ENCODE data around the gene EMP3. TPM values are rescaled to one million over a fixed set of nuclear protein-coding genes. Genes with fewer than 3 reads are reported as not detected.
A peak's percentile ranks its signal among the peaks of the same experiment; 100 is the strongest.

EMP3 gene
- total and polyA plus RNA-seq, 3 donors from 2014 or later, result 28.6 to 88.3 (median 31.3) TPM

DNA sequence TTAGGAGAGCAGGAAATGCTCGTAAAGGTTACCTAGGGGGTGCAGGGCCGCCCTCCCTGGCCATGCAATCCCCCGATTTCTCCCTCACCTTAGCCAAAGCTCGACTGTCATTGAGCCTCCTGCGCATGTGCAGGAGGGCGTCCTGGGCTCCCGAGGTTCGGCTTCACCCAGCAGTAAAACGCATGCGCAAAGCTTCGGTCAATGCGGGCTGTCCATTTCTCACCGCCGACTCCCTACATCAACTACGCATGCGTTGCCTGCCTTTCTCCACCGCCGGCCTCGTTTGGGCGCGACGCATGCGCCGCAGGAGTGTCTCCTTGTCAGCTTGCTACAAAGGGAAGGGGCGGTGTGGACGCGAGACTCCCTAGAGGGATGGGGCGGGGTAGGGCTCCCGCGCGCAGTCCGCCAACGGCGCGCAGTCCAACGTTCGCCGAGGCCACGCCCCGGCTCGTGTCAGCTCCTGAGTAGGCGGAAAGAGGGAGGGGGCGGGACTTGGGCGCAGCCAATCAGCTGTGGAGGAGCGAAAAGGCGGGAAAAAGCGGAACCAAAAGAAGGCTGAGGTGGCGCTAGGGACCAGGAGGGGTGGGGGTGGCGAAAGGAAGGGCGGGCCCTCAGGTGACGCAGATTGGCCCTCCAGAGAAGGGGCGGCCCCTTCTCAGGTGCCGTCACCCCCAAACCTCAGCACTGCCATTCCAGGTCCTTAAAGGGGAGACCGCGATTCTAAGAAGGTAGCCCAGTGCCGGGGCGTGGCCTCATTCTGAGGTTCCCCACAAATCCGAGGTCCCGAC lies 38.7 kb downstream of the EMP3 start, which contains the start of the genes SYNGR4 and TMEM143:
Gene SYNGR4 (plus strand): TSS at position 558 of the 788 bp plus-strand sequence. CDS start 1,476 bp downstream, outside the sequence.
Gene TMEM143 (minus strand): TSS at position 131 of the 788 bp plus-strand sequence. CDS start 20 bp downstream, at position 111.
- TF ChIP-seq, protein P1, sequence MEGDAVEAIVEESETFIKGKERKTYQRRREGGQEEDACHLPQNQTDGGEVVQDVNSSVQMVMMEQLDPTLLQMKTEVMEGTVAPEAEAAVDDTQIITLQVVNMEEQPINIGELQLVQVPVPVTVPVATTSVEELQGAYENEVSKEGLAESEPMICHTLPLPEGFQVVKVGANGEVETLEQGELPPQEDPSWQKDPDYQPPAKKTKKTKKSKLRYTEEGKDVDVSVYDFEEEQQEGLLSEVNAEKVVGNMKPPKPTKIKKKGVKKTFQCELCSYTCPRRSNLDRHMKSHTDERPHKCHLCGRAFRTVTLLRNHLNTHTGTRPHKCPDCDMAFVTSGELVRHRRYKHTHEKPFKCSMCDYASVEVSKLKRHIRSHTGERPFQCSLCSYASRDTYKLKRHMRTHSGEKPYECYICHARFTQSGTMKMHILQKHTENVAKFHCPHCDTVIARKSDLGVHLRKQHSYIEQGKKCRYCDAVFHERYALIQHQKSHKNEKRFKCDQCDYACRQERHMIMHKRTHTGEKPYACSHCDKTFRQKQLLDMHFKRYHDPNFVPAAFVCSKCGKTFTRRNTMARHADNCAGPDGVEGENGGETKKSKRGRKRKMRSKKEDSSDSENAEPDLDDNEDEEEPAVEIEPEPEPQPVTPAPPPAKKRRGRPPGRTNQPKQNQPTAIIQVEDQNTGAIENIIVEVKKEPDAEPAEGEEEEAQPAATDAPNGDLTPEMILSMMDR (IDR thresholded peaks at IDR 0.05), result peak in 1 of 3 experiments; percentile 5
- TF ChIP-seq POLR2A (IDR thresholded peaks at IDR 0.05), result peak; percentile 8
- H3K4me1 ChIP-seq, result peaks cover 12% of the 10 kb centered on the region
- peak within 1 kb of the TSS; percentile 59 to 74 for H3K4me3 ChIP-seq
- intact Hi-C loops (cut with DNase I; ENCODE audit: low total_unique reads), result no loop called here
- no peaks in the 10 kb centered on the region for H3K36me3 ChIP-seq (ENCODE audit: low read depth, missing control alignments)
- no peaks in the 10 kb centered on the region for H3K9me3 ChIP-seq
- no peaks in the 10 kb centered on the region for H3K27me3 ChIP-seq
- 1 to 2% methylated on average over 49 to 57 of the region's 59 CpGs for WGBS, 2 donors
- DNase-seq, result peak; percentile 98
- peak within 1 kb of the TSS; percentile 91 to 92 for H3K27ac ChIP-seq

DNA sequence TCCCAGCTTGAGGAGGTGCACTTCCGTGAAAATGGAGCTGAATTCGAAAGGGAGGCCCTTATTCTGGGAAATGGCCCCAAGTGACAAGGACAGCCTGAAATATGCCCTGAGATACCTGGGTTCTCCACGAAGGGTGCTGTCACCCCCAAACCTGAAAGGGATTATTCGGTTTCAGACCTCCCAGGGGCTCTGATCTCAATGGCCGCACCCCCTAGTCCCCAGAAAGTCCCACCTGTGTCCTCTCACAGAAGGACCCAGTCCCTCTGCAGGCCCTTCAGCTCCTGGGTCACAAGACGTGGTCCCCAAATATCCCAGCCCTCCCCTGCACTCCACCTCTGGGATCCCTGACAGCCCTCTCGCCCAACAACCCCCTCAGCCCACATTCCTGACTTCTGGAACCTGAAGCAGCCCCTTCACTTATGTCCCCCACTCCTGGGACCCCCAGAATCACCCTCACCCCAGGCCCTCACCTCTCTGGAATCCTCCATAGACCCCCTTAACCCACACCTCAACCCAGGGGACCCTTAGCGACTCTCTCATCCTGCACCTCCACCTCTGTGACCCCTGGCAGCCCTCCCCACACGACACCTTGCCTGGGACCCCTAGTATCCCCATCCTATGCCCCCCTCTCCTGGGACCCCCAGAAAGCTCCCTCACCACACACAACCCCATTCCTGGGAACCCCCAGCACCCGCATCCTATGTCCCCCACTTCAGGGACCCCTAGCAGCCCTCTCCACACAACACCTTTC lies 39.4 kb downstream of the EMP3 start:
- intact Hi-C loops (cut with DNase I; ENCODE audit: low total_unique reads), result no loop called here
- 52 to 62% methylated on average over 10 of the region's 10 CpGs for WGBS, 2 donors
- no peak for TF ChIP-seq POLR2A (IDR thresholded peaks at IDR 0.05)
- TF ChIP-seq, protein P1 (IDR thresholded peaks at IDR 0.05), result no peak
- DNase-seq, result no peak
- H3K36me3 ChIP-seq (ENCODE audit: low read depth, missing control alignments), result no peaks in the 10 kb centered on the region
- peak overlapping the region; percentile 91 to 92 for H3K27ac ChIP-seq
- no peaks in the 10 kb centered on the region for H3K9me3 ChIP-seq
- H3K4me3 ChIP-seq, result peak overlapping the region; percentile 59 to 74
- no peaks in the 10 kb centered on the region for H3K27me3 ChIP-seq
- peaks cover 12% of the 10 kb centered on the region for H3K4me1 ChIP-seq

DNA sequence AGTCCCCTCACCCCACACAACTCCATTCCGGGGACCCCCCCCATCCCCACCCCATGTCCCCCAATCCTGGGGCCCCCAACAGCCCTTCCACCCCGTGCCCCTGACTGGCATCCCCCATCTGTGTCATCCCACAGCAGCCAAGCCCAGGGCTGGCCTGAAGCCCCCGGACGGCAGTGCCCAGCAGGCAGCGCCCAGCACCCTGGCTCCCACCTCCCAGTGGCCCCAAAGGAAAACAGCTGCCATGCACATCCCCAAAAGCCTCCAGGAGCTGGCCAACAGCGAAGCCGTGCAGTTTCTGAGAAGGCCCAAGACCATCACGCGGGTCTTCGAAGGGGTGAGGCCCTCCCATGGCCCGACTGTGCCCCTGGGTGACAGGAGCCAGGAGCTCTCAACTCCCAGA lies 40.2 kb downstream of the EMP3 start:
- Histone ChIP-seq H3K4me3 (no peak overlapping the region), H3K4me1 (peaks cover 12% of the 10 kb centered on the region), H3K36me3 (ENCODE audit: low read depth, missing control alignments) (no peaks in the 10 kb centered on the region), H3K9me3 (no peaks in the 10 kb centered on the region), H3K27me3 (no peaks in the 10 kb centered on the region), H3K27ac (no peak overlapping the region)
- intact Hi-C loops (cut with DNase I; ENCODE audit: low total_unique reads), result no loop called here
- no peak for TF ChIP-seq POLR2A (IDR thresholded peaks at IDR 0.05)
- TF ChIP-seq, protein P1 (IDR thresholded peaks at IDR 0.05), result no peak
- 97% methylated on average over 10 of the region's 11 CpGs for WGBS, 2 donors
- no peak for DNase-seq

DNA sequence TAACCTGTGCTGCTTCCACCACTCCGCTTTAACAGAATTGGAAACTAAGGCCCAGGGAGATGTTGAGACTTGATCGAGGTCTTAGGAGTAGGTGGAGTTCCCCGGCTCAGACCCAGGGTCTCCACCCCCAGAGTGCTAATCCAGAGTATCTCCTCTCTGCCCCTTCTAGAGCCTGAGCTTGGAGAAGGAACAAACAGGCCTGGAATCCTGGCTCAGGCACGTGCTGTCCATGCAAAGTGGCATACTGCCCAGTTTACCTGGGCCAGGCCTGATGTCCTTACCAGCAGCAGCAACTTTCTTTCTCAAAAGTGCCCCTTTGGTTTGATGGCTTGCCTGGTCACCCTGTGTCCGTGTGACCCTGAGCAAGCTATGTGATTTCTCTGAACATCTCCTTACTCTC lies 42.5 kb downstream of the EMP3 start:
- Histone ChIP-seq H3K27me3 (no peaks in the 10 kb centered on the region), H3K9me3 (no peaks in the 10 kb centered on the region), H3K36me3 (ENCODE audit: low read depth, missing control alignments) (no peaks in the 10 kb centered on the region), H3K27ac (peak overlapping the region in 1 of 2 donors; percentile 62), H3K4me3 (no peak overlapping the region), H3K4me1 (peaks cover 17% of the 10 kb centered on the region)
- 55 to 62% methylated on average over 5 of the region's 5 CpGs for WGBS, 2 donors
- intact Hi-C loops (cut with DNase I; ENCODE audit: low total_unique reads), result no loop called here
- no peak for DNase-seq
- TF ChIP-seq, protein P1 (IDR thresholded peaks at IDR 0.05), result no peak
- no peak for TF ChIP-seq POLR2A (IDR thresholded peaks at IDR 0.05)

All from testis (tissue), 3 donors.